ENCODE results near the gene PLCB4.

The PLCB4 gene

DNA sequence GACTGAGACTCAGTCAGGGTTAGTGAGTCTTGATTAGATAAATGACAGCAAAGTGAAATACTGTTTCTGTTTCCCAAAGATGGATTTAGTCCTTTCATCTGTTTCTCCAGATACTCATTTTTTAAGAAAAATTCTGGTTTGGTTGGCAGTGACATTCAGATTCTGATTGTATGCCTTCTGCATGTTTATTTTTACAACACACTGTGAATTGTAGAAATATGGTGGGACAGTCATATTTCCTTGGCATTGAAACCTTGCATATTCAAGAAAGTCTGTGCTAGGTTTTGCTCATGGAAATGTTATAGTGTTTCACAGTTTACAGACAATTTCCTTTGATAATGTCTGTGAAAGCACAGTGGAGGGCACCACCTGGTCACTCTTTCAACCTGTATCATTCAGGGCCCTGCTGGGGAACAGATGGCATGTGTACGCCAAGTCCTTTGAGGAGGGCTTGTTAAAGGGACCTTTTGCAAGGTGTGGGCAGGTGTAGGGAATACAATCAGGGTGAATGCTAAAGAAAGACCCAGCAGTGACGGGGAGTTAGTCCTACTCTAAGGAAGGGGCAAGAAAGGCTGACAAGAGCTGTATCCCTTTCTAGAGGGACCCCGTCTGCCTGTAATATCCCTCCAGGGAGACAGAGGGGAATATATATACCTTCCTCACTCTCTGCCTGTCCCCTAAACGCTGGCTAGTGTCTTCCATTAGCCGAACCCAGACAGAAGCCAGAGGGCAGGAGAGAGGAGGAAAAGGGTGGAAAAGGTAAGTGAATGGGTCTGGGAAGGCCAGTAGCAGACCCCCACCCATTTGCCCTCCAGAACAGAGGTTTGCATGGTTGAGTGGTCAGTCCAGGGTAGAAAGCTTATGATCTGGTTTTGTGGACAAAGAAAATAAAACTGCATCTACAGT lies 10.2 kb downstream of the PLCB4 start:
- in situ Hi-C loops (cut with HindIII; ENCODE audit: low sequenced_read_pairs) = no loop called here
- no peak overlapping the region for H3K4me3 ChIP-seq (ENCODE audit: low read depth, low read length)
- no peak for DNase-seq (ENCODE audit: low read depth)
- TF ChIP-seq, protein P1, sequence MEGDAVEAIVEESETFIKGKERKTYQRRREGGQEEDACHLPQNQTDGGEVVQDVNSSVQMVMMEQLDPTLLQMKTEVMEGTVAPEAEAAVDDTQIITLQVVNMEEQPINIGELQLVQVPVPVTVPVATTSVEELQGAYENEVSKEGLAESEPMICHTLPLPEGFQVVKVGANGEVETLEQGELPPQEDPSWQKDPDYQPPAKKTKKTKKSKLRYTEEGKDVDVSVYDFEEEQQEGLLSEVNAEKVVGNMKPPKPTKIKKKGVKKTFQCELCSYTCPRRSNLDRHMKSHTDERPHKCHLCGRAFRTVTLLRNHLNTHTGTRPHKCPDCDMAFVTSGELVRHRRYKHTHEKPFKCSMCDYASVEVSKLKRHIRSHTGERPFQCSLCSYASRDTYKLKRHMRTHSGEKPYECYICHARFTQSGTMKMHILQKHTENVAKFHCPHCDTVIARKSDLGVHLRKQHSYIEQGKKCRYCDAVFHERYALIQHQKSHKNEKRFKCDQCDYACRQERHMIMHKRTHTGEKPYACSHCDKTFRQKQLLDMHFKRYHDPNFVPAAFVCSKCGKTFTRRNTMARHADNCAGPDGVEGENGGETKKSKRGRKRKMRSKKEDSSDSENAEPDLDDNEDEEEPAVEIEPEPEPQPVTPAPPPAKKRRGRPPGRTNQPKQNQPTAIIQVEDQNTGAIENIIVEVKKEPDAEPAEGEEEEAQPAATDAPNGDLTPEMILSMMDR (IDR thresholded peaks at IDR 0.05; ENCODE audit: low read depth, low read length, missing control alignments) = no peak

DNA sequence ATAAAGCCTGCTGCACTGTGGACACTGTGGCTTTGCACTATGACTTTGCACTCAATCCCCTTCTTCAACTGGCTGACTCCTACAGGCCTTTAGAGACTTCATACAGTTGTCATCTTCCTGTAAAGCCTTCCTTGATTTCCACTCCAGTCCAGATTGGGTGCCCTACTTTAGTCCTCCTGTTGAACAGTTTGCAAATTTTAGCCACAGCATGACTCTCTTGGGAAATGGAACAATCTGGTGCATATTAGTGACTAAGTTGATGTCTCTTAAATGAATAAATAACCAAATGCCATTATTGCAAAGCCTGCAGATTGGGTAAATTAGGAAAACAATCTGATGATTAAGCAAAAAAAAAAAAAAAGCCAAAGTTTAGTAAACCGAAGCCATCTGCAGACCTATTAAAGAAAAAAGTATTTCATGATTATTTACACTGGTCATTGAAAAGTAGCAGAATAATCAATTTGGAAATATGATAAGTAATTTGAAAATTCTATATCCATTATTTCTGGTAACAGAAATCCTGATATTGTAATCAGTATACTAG lies 12.6 kb downstream of the PLCB4 start:
- TF ChIP-seq, protein P1 (IDR thresholded peaks at IDR 0.05; ENCODE audit: low read depth, low read length, missing control alignments) = no peak
- no peak for DNase-seq (ENCODE audit: low read depth)
- H3K4me3 ChIP-seq (ENCODE audit: low read depth, low read length) = no peak overlapping the region
- in situ Hi-C loops (cut with HindIII; ENCODE audit: low sequenced_read_pairs) = no loop called here

DNA sequence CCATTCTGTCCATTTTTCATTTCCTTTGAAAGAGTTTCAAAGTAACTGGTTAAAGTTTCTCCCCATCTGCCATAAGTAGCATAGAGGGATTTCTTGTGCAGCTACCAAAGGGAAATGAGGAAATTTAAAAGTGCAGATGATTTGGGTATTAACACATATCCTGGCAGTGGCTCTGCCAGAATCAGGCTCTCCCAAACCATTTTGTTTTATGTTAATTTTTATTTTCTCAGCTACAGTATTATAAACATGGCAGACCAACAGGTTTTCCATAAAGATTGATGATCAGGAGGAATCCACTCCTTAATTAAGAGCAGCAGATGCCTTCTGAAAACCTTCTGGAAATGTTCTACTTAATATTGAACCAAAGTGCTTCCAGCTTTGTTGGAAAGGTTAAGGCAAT lies 13.9 kb downstream of the PLCB4 start:
- in situ Hi-C loops (cut with HindIII; ENCODE audit: low sequenced_read_pairs) = no loop called here
- no peak overlapping the region for H3K4me3 ChIP-seq (ENCODE audit: low read depth, low read length)
- TF ChIP-seq, protein P1 (IDR thresholded peaks at IDR 0.05; ENCODE audit: low read depth, low read length, missing control alignments) = no peak
- DNase-seq (ENCODE audit: low read depth) = no peak

DNA sequence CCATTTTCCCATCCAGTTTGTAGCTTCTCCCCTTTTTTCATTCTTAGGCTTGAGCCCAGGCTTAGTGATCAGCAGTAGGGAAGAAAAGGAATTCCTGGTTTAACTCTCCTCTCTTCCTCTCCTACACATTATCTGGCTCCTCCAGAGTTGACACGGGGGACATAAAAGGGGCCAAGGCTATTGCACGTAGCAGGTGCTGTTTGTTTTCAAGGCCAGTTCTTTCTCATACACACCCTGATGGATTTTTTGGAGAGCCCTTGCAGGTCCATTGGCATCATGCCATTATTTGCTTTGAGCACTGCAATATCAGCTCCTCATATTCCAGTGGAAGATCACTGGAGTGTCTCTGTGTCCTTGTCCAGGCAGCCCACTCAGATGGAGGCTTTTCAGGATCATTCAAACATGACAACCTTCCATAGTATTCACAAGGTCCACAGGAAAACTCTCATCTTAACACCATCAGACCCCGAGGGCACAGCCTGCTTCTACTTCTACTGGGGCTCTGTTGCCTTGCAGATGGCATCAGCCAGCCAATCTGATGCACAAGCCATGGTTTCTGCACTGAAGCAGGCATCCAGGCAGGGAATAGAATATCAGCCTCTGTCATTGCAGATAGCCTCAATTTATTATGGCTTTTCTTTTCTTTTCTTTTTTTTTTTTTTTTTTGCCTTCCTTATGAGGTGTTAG lies 18.8 kb downstream of the PLCB4 start:
- TF ChIP-seq, protein P1 (IDR thresholded peaks at IDR 0.05; ENCODE audit: low read depth, low read length, missing control alignments) = no peak
- no peak for DNase-seq (ENCODE audit: low read depth)

DNA sequence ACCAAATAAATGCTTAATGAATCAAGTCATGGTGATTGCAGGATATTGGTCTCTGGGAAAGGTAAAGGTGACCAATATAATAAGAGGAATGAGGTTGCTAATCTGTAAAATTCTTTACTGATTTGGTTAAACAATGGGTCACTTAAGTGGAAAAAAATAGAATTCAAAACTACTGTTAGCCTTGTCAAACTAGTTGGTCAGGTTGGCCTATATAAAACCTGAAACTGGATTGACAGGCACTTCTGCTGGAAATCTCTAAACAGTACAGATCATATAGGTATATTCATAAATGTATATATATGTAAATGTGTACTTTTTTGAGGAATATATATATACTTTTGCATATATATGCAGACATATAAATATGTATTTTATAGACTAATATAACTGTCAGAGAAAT lies 19.7 kb downstream of the PLCB4 start:
- DNase-seq (ENCODE audit: low read depth) = no peak
- no peak overlapping the region for H3K4me3 ChIP-seq (ENCODE audit: low read depth, low read length)
- in situ Hi-C loops (cut with HindIII; ENCODE audit: low sequenced_read_pairs) = no loop called here
- TF ChIP-seq, protein P1 (IDR thresholded peaks at IDR 0.05; ENCODE audit: low read depth, low read length, missing control alignments) = no peak

More for the DNA sequence above, 18.8 kb downstream of the PLCB4 start:
- in situ Hi-C loops (cut with HindIII; ENCODE audit: low sequenced_read_pairs) = no loop called here
- no peak overlapping the region for H3K4me3 ChIP-seq (ENCODE audit: low read depth, low read length)

DNA sequence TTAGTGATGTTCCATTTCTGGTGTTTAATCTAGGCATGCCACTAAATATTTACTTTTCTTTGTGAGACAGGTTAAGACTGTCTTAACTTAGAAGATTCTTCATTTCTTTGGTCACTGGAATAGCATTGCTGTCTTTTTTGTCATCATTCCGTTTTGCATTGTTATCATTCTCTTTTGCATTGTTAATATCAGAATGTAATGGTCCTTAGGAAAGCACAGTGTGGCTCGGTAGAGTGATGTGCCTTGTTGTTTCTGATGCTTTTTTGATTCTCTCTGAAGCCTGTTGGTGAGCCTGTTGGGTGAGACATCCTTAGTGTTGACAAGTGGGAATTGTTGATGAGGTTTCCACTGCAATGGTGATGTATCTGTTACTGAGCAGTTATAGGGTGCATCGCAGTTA lies 23.2 kb downstream of the PLCB4 start:
- in situ Hi-C loops (cut with HindIII; ENCODE audit: low sequenced_read_pairs) = no loop called here
- no peak overlapping the region for H3K4me3 ChIP-seq (ENCODE audit: low read depth, low read length)
- no peak for DNase-seq (ENCODE audit: low read depth)
- TF ChIP-seq, protein P1 (IDR thresholded peaks at IDR 0.05; ENCODE audit: low read depth, low read length, missing control alignments) = no peak

All from astrocyte of the cerebellum (primary cell).